GM21423 (cell line): ENCODE measurements around the gene ADAMTSL1.

Source experiments
- ATAC-seq: cut with Tn5 transposase; IDR thresholded peaks from one replicate; pipeline ENCODE4 v1.9.1; 2021; ENCODE audit warnings: mild to moderate bottlenecking, moderate library complexity; ENCODE audit not compliant: unreplicated experiment

ADAMTSL1 gene

DNA sequence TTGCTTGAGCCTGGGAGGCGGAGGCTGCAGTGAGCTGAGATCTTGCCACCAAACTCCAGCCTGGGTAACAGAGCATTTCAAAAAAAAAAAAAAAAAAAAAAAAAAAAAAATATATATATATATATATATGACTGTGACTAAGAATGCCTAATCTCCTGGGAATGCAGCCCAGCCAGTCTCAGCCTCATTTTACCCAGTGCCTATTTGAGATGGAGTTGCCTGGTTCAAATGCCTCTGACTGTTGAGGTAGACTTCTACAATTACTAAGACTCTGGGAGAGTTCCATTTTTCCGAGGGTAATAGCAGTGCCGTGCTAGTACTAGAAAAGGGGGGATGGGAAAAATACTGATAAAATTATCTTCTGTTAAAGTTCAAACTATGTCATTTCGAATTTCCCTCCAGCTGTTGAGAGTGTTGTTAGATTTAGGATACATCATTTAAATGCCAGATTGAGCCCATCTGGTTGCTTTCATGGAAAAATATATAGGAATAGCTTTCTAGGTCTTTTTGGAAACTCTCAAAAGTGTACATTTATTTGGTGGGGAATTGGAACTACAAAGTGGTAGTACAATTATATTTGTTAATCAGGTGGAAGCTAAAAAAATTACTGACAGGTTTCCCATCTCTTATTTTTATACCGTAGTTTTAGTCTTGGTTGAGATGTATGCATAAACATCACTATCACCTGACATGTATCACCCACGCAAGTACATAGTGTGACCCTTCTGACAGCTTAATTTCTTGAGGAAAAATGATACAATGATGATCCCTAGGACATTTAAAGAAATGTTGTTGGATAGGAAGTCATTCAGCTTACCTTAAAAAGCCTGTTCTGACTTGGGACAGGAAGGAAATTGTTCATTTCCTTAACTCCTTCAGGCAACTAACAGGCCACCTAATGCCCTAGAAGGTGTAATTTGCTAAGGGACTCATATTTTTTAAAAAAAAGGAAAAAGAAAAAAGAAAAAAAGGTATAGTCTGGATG is 214.9 kb downstream of the ADAMTSL1 start:
- no peak for ATAC-seq

DNA sequence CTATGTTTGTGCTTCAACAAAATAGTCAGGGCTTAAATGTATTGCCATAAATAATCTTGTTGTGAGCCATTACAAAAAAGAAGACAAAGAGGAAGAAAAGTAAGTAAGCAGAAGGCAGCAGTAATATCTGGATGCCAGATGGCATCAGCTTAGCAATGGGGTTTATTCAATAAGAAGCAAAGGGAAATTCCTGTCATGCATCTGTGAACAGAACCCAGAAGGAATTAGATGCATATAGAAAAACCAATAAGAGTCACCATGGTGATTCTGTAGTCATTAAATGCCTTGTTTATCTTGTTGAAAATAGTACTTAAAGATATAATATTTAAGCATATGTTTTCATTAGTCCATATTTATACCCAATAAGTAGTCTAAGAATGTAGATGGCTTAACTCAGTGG is 216.0 kb downstream of the ADAMTSL1 start:
- ATAC-seq = no peak

DNA sequence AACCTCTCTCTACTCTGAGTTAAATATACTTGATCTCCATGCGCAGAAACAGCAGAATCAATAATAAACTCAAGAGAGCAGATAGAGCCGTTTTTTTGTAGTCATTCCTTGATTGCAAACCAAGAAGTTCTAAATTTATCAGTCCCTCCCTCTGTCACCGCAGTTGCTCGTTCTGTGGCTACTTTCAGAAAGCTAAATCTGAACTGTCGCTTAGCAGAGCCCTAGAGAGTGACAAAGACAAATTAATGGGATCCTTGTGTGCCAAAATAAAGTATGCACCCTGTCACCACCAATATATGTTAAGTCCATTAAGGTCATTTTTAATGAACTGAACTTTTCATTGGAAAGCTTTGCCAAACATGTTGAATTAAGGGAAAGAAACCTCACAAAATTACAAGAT is 218.3 kb downstream of the ADAMTSL1 start:
- no peak for ATAC-seq

DNA sequence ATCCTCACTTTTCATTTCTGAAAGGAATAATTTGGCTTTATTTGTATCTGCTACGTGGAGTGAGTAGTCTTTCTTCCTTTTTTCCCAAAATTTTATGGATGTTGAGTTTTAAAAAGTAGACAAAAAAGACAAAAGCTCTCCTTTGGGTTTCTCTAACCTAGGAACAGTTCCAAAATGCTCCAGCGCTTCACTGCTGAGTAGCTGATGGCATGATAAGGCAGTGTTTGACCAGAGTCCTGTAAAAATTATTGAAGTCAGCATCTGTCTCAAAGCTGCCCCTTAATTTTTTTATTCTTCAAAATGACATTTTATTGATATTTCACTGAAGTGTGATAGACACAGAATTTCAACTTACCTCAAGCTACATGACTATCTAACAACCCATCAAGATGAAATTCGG is 219.0 kb downstream of the ADAMTSL1 start:
- no peak for ATAC-seq

DNA sequence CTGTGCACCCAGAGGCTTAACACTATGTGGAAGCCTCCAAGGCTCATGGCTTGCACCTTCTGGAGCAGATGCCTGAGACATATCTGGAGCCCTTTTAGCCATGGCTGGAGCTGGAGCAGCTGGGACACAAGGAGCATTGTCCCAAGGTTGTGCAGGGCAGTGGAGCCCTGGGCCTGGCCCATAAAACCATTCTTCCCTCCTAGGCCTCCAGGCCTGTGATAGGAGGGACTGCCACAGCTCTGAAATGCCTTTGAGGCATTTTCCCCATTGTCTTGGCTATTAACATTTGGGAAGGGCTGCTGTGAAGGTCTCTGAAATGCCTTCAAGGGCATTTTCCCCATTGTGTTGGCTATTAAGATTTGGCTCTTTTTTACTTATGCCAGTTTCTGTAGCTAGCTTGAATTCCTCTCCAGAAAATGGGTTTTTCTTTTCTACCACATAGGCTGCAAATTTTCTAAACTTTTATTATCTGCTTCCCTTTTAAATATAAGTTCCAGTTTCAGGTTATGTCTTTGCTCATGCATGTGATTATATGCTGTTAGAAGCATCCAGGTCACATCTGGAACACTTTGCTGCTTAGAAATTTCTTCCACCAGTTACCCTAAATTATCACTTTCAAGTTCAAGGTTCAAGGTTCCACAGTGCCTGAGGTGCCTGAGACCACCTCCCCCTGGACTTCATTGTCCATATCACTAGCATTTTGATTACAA is 221.2 kb downstream of the ADAMTSL1 start:
- no peak for ATAC-seq

DNA sequence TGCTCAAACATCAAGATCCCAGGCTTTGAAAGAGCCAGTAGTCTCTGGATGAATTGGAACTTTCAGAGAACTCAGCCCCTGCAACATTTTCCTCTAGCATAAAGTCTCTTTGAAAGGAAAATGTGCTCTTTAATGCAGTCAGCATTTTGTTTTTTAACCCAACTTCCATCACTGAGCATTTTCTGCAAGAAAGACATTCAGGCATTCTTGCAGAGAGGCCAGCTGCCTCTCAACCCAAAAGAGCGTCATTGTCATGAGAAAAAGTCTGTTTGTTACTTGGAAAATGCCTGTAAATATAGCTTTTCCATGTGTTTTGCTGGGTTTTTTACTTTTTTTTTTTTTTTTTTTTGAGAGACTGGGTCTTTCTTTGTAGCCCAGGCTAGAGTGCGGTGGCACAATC is 225.0 kb downstream of the ADAMTSL1 start:
- no peak for ATAC-seq

DNA sequence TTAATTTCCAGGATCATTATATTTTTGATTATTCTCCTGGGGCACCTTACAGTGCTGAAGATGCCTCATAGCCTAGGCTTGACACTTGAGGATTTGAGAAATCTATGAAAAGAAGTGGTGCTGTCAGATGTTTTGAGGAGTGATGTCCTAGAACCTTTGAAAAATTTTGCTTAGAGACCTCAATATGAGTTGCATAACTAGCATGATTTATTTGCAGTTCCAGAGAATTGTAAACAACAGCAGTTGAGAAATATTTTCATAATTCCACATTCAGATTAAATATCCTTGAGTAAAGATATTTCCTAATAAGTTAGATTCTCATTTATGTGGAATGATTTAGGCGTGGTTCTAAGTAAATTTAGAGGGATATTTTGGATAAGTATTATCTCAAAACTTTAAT is 225.8 kb downstream of the ADAMTSL1 start:
- no peak for ATAC-seq

DNA sequence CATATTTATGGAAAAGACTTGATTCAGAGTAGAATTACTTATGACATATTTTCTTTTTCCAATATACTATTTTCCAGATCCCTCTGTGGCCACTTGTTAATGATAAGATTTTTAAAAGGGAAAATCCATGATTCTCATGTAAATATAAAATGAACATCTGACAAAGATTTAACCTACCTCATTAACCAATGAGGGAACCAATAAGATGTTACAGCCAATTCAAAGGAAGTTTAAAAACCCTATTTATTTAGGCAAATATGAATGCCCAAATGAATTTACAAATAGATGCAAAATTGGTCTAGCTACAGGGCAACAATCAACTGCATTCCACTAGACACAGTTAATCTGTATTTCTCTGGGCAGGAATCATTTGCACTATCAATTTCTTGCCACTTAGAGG is 226.8 kb downstream of the ADAMTSL1 start:
- ATAC-seq = no peak

DNA sequence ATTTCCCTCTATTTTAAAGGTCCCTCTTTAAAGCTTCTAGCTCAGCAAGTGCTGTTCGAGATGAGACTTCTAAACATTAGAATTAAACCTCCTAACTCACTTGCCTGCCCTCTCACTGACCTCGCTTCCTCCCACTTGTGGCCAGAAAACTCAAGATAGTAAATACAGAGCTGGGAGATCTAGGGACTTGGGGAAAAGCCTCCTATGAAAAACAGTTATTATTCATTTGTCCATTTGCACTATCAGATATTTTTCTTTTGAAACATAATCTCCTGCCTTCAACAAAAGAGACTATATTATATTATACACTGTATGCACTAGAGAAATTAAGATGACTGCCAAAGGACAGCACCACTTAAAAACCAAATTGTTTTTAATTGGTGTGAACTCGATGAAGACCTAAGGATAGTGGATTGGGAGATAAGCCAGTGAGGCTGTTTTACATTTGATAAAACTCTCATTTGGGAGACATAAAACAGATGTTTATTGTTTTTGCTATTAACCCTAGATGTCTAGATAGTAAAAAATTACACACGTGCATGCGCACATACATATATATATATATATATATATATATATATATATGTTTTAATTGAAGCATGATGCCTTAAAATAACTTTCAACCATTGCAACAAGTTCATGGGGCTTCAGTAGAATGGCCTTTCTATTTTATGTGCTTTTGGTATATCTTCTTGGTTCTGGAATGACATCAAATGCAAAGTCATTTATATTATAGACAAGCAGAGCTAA is 229.4 kb downstream of the ADAMTSL1 start:
- ATAC-seq = no peak

DNA sequence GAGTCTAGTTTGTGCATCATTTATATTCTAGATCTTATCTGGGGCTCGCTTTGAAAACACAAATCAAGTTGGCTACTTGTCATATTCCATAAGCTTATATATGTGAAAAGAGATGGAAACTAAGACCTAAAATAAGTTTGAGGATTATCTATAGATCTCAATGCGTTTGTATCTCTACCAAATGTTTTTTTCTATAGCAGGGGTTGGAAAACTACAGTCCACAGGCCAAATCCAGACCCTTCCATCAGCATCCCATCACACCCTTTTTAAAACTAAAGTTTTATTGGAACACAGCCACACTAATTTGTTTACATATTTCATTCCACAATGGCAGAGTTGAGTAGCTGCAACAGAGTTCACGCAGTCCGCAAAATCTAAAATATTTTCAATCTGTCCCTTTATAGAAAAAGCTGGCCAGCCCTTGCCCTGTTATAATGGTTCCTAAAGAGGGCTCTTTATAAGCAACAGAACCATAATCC is 230.0 kb downstream of the ADAMTSL1 start:
- ATAC-seq = no peak

DNA sequence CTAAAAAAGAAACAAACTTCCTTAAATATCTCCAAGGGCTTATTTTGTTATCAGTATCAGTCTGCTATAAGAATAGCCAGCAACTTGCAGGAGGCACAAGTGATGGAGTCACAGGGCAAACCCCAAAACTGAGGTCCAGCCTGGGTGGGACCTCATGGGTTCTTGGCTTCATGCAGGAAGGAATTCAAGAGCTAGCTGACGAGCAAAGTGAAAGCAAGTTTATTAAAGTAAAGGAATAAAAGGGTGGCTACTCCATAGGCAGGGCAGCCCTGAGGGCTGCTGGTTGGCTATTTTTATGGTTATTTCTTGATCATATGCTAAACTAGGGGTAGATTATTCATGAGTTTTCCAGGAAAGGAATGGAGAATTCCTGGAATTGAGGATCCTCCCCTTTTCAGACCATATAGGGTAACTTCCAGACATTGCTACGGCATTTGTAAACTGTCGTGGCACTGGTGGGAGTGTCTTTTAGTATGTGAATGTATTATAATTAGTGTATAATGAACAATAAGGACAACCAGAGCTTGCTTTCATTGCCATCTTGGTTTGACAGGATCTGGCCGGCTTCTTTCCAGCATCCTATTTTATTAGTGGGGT is 231.9 kb downstream of the ADAMTSL1 start:
- ATAC-seq = no peak

DNA sequence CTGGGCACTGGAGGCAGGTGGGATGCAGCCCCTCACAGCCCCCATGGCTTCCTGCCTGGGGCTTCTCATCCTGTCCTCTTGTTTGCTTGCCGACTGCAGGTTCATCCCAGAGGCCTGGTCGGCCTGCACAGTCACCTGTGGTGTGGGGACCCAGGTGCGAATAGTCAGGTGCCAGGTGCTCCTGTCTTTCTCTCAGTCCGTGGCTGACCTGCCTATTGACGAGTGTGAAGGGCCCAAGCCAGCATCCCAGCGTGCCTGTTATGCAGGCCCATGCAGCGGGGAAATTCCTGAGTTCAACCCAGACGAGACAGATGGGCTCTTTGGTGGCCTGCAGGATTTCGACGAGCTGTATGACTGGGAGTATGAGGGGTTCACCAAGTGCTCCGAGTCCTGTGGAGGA is 232.7 kb downstream of the ADAMTSL1 start:
- no peak for ATAC-seq

DNA sequence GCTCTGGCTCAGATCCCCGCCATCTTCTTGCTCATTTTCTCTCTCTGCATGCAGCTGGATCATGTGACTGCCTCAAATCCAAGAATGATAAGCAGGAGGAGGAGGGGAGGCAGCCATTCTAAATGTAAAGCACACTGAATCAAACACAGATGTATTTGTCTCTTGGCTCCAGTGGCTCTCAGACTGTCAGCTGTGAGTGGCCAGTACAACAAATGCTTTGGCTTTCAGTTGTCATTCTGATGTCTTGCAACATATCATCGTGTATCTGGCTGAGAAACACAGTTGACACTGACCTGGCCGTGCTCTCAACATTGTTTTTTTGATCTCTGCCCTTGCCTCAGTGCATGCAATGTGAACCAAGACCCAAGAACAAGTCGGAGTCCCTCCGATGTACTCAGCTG is 233.1 kb downstream of the ADAMTSL1 start:
- ATAC-seq = no peak

DNA sequence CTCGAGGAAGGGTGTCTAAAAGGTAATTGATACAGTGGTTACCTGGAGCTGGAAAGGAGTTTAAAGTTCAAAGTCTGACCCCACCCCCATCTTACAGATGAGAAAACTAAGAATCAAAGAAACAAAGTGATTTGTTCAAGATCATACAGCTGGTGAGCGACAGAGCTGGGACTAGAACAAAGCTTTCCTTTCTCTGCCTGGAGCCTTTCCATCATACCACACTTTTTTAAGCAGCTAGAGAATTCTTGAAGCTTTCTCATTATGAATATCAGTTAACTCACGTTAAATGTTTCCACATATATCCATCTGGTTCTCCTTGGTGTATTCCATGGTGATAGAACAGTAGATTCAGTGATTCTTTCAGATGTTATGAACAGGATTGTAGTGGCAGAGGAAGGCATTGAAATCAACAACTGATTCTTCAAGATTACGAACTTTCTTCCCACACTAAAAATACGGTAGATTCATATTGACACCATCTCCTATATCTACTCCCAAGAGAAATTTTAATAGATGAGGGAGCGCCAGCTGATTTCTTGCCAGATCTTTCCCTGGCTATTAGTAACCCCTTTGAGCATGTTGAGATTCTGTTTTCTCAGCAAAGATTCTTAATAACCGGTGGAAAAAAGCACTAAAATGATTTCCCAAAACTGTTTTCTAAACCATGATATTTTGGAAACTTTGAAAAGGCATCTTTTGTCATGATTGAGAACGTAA is 233.7 kb downstream of the ADAMTSL1 start:
- ATAC-seq = no peak

DNA sequence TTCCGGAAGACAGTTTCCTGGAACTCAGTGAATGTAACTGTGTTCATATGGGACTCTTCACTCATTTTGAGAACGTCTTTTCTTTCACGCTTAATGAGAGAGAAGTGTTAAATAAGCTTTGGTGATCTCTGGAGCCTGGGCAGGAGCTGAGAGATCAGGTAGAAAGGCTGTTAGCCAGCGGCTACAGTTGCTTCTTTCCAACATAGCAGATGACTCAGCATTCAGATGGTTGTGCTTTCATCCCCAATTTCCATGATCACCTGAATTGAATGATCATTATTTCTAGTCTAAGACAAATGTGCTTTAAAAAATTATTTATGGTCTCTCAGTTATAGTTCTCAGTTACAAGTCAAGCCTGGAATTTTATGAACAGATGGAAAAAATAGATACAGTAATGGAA is 234.5 kb downstream of the ADAMTSL1 start:
- ATAC-seq = no peak

DNA sequence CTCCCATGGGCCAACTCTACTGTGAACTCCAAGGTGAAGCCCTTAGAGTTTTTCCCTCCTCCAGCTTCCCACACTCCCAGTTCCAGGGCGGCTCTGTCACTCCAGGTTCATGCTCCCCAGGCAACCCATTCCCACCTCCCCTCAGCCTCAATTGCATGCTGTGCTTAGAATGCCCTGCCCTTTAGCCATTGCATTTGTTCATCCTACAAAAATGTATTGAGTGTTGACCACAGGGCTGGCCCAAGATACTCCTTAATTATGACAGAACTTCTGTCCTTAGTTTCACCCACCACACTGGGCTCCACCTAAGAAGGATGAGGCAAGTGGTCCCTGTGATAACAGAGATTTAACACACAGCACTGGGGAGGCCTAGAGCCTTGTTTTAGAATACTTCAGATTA is 236.1 kb downstream of the ADAMTSL1 start:
- ATAC-seq = no peak

DNA sequence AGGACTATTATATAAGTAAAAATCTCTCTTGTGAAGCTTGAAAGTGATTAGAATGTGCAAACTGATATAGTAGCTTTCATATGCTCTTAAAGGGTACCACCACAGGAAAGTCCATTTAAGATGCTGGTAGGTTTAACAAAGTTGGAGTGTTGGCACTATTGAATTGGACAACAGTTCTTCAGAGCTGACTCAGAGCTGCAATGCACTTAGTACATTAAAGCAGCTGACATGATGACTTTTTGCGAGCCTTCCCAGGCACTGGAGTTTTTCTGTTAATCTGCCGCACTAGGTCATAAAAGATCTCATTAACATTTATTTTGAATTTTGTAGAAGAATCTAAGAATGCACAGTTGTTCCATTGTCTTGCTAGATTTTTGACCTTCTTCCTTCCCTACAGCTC is 243.8 kb downstream of the ADAMTSL1 start:
- ATAC-seq = no peak

DNA sequence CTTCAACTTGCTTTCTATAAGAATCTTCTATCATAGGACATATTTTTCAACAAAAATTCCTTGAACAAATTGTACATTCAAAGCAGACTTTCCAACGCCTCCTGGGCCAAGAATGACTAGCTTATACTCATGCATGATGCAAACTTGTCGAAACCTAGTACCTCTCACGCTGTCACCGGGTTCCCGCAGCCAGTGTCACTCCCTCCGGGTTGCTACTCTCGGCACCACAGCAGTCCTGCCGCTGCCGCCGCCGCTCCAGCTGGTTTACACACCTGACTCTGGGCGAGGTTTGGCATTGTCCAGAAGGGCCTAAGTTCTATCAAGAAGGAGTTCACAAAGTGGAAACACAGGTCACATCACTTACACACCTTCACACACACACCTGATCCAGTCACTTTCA is 244.4 kb downstream of the ADAMTSL1 start:
- no peak for ATAC-seq

DNA sequence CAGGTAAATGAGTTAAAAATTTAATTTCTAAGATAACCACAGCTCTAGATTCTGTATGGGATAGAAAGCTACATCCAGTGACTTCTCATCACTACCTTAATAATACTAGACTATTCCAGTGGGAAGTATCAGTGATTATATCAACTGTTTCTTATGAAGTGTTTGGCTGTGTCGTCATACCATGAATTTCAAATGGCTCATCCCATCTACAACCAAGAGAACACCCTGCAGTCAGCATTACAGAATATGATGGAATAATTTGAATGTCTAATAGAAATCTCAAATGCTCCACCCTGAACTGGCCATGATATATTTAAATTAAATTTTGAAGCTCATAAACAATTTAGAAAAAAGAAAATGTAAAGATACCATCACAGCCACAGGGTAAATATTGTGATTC is 245.0 kb downstream of the ADAMTSL1 start:
- no peak for ATAC-seq

DNA sequence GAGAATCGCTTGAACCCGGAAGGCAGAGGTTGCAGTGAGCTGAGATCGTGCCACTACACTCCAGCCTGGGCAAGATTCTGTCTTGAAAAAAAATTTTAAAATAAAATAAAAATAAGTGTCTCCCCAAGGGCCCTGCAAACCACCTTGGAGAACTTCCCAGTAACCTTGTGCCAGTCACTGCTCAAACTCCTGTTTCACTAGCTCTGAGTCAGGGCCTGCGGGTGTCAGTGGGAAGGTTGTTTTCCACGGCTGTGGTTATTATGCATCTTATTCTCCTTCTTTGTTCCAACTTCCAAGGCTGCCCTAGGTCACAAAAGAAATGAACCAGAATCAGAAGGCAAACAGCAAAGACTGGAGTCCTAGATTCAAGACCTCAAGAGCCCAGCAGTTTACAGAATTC is 246.7 kb downstream of the ADAMTSL1 start:
- no peak for ATAC-seq
